HG02759 (cell line): ENCODE results near the gene PITHD1.
"Not testable (repeated sequence)": the region's sequence is repeated elsewhere in the genome, so short reads cannot be mapped to it uniquely, and the experiment has no call there.

ENCODE experiments used
- ATAC-seq: cut with Tn5 transposase; IDR thresholded peaks from one replicate; pipeline ENCODE4 v1.9.1; 2021; ENCODE audit warnings: mild to moderate bottlenecking, moderate library complexity; ENCODE audit not compliant: unreplicated experiment

Gene PITHD1

DNA sequence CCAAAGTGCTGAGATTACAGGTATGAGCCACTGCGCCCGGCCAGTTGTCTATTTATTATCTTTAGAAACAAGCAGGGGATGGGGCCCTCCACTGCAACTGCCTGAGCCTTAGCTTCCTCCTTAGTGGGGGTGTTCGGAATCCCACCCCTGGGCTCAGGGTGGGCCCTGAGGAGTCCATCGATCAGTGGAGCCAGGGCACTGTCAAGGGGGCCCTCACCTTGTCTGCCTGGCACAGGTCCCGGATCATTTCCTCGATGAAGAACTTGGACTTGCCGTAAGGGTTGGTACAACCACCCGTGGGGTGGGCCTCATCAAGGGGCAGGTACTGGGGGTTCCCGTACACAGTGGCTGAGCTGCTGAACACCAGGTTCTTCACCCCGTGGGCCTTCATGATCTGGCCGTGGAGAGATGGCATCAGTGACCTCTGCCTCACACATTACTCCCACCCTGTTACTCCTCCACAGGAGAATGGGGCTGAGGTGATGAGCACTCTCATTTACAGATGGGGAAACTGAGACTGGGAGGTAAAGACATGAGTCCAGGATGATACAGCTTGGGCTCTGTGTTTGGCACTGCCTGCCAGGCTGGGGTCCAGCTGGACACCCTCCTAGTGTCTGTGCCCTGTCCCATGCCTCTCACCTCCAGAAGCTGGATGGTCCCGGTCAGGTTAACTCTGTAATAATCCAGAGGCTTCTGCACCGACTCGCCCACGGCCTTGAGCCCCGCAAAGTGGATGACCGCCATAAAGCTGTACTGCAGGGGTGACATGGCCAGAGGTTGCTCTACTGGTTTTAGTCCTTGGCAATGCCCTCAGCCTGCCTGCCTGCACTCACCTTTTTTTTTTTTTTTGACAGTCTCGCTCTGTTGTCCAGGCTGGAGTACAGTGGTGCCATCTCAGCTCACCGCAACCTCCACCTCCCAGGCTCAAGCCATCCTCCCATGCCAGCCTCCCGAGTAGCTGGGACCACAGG, 19.5 kb downstream of the PITHD1 start:
- no peak for ATAC-seq

- no peak for ATAC-seq
These were observed 20.5 kb downstream of the PITHD1 start for GRCh38 chr1:23798662-23799142.

DNA sequence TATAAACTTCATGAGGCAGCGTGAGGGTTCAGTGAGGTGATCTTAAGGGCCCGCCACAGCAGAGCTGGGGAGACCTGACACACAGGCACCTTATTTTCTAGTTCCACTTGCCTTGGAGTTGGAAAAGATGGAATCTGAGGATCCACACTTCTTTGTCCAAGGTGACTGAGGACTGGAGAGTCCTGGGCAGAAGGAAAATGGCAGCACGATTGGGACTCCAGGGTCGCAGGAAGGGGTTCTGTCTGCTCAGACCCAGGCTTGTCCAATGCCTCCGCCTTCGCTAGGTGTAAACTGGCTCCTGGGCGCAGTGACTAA, 21.0 kb downstream of the PITHD1 start:
- no peak for ATAC-seq

GRCh38 chr1:23799570-23800399, 21.6 kb downstream of the PITHD1 start:
- ATAC-seq = peak; percentile 4

DNA sequence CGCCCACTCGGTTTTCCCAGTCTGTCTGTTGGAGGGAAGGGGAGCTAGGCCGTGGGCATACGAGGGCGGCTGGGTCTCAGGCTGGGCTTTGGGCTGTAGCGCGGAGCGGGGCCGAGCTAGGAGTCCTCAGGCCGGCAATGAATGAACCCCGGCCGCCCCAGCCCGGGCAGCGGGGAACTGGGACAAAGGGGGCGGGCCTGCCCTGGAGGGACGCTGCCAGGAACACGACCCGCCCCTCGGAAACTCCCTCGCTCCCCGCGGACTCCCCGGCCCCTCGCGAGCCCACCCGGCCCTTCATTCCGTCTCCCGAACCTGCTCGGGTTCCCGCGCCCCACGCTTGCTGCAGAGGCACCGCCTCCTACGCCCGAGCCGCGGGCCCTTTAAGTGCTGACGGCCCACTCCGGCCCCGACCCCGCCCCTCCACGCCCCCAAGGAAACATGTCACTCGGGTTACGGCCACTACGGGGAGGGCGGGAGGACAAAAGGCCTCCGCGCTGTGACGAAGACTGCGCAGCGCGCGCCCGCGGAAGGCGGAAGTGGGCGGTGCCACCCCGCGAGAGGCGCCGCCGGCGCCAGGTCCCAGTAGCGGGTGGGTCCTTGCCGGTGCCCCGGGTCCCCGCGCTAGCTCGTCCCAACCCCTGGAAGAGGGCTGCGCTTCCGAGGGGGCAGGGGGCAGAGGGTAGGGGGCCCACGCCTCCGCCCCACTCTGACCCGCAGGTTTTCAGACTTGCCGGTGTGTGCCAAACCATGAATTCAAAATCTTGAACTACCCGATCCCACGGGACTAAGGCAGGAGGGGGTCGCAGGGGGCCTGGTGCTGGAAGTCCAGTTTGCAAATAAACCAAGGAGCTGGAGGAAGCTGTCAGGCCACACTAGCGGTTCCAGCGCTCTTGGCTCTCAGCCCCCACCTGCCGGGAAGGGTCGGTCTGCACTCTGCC, 22.5 kb downstream of the PITHD1 start, which contains the start of gene GALE:
Gene GALE, minus strand, starts transcription at position 355 of the 938 bp plus-strand sequence. CDS start 1,747 bp downstream, outside the sequence.
- ATAC-seq = peak; percentile 86

DNA sequence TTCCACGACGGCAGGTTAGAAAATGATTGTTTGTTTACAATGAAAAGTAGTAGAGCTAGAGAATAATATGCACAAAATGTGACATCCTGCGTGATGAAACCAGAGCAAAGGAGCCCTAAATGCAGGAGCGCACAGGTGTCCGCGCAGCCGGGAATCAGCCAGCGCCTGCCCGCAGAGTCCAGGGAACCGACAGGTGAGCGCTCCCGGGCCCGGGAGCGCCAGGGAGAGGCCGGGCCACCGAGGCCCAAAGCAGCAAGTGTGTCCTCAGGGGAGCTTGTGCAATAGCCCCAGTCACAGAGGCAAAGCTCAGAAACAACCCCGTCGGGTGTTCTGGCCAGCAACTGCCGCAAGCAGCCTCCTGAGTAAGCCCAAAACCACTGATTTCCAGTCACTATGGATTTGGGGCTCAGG, 23.1 kb downstream of the PITHD1 start:
- no peak for ATAC-seq

- ATAC-seq = no peak
These were observed 23.7 kb downstream of the PITHD1 start for GRCh38 chr1:23801876-23802275.

DNA sequence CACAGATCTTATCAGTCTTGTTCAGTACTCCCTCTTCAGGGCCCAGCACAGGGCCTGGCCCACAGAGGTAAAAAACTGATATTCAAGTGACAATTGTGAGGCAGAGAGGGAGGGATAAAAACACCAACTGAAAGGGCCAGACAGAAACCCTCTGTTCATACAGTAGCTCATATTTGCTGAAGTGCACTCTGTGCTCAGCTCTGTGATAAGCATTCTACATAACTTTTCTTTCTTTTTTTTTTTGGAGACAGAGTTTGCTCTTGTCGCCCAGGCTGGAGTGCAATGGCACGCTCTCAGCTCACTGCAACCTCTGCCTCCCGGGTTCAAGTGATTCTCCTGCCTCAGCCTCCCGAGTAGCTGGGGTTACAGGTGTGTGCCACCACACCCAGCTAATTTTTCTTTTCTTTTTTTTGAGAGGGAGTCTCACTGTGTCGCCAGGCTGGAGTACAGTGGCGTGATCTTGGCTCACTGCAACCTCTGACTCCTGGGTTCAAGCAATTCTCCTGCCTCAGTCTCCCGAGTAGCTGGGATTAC, 24.7 kb downstream of the PITHD1 start:
- not testable (repeated sequence) for ATAC-seq

DNA sequence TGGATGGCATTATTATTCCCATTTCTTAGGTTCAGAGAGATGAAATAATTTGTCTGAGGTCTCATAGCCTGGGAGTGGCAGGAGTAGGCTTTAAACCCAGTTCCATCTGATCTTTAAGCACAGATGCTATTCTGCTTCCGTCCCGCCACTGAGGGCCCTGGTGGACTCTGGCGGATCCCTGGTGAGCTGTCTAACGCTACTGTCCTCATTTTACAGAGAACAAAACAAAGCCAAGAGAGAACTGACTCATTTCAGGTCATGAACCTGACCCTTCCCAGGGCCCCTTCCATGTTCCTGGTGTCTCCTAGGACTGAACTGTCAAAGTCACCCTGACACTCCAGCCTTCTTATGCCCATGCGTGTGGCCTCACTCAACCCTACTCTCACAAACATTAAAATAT, 25.5 kb downstream of the PITHD1 start:
- no peak for ATAC-seq

- no peak for ATAC-seq
These were observed 26.1 kb downstream of the PITHD1 start for GRCh38 chr1:23804183-23804835.

- no peak for ATAC-seq
These were observed 26.8 kb downstream of the PITHD1 start for GRCh38 chr1:23805025-23805424.

GRCh38 chr1:23806280-23806679, 28.1 kb downstream of the PITHD1 start:
- no peak for ATAC-seq

DNA sequence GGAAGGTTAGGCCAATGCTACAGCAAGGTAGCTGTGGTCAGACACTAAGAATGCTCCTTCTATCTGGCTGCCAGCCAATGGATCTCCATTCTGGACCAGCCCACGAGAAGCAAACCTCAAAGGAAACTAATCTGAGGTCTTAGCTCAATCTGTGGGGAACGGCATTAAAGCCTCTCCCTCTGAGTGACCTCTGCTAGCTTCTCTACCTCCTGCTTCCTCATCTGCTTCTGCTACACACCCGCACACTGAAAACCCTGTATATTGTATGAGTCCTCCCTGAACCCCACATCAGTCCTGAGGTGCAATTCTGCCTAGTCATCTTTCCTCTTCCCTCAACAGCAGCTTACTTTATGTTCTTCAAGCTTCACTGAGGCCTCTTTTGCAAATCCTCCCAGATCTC, 29.2 kb downstream of the PITHD1 start:
- ATAC-seq = no peak

- ATAC-seq = peak; percentile 70
These were observed 31.5 kb downstream of the PITHD1 start for GRCh38 chr1:23809751-23810171.

DNA sequence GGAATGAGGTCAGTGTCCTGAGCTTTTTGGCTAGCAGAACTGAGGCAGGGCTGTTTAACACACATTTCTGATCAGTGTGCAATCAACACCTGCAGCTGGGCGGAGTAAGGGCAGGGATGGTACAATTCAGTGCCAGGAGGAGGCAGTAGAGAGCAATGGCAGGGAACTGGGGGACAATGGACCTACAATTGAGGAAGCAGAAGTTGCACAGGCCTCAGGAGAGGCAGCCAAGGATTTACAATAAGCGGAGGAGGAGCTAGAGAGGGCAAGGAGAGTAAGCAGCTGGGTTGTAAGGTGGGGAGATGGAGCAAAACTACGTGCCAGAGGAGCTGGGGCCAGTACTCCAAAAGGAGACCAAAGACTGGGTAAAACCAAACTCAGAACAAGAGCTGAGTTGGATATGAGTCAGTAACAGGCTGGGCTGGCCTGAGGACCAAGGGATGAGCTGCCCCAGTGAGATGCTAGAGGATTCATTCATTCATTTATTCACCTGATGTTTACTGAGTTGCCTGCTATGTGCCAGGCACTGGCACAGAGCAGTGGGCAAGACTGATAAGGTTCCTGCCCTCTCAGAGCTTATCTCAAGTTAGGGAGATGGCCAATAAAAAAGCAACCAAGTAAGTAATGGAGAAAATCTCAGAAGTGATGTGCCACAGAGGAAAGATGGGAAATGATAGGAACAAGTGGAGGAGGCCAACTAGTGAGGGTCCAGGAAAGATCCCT, 32.8 kb downstream of the PITHD1 start:
- ATAC-seq = peak; percentile 47

- ATAC-seq = no peak
These were observed 35.8 kb downstream of the PITHD1 start for GRCh38 chr1:23814016-23814415.

DNA sequence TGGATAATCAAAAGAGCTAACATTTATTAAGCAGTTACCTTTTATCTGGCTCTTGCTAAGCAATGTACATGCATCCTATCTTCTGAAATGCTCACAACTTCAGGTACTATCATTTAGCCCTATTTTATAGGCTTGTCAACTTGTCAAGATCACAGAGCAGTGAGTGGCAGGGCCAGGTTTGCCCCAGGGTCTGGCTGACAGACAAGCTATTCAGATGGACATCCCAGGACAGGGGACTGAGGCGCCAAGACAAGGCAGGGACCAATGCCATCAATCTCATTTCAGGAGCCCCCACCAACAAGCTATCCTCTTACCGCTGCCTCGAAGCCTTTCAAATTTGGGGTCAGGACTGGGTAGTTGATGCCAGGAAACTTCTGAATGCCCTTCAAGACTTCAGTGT, 38.1 kb downstream of the PITHD1 start:
- no peak for ATAC-seq

GRCh38 chr1:23816906-23817305, 38.7 kb downstream of the PITHD1 start:
- ATAC-seq = no peak

GRCh38 chr1:23817633-23818032, 39.4 kb downstream of the PITHD1 start:
- ATAC-seq = no peak
